Esophagus squamous epithelium (tissue), 5 donors: ENCODE data around the gene SLC38A9. TPM values are rescaled to one million over a fixed set of nuclear protein-coding genes. Genes with fewer than 3 reads are reported as not detected.

Experiments
- DNase-seq: peaks from one replicate; lab custom pipeline; 2025; lab: John Stamatoyannopoulos, UW
- H3K27ac ChIP-seq, 4 donors: fragments of 200-600 bp; sonication (generic); one replicate each; pipeline ENCODE4 v1.5.1; 2016 to 2019; ENCODE audit warnings: mild to moderate bottlenecking in 1 of 4
- H3K27me3 ChIP-seq, 4 donors: fragments of 200-600 bp; sonication (generic); 1 replicate in 3 of 4; 2 replicates in 1 of 4; pipeline versions ENCODE4 v1.5.1 to v1.6.0; 2017 to 2021; ENCODE audit warnings: antibody characterized with exemption in 1 of 4
- H3K36me3 ChIP-seq, 3 donors: fragments of 200-600 bp; sonication (generic); one replicate each; pipeline ENCODE4 v1.5.1; 2016 to 2019
- H3K4me1 ChIP-seq, 3 donors: fragments of 200-600 bp; sonication (generic); one replicate each; pipeline ENCODE4 v1.5.1; 2017 to 2019
- H3K4me3 ChIP-seq, 4 donors: fragments of 200-600 bp; sonication (generic); 1 replicate in 3 of 4; 2 replicates in 1 of 4; pipeline ENCODE4 v1.5.1; 2016 to 2019; ENCODE audit warnings: mild to moderate bottlenecking in 2 of 4, moderate library complexity in 1 of 4
- H3K9me3 ChIP-seq, 3 donors: fragments of 200-600 bp; sonication (generic); one replicate each; pipeline ENCODE4 v1.5.1; 2016 to 2019
- POLR2A ChIP-seq, 4 donors: fragments of 450-650 bp; IDR thresholded peaks; one replicate each; pipeline ENCODE4 v1.6.1; 2017; ENCODE audit warnings: antibody characterized with exemption in 4 of 4, mild to moderate bottlenecking in 4 of 4, moderate library complexity in 3 of 4
- WGBS, 2 donors: methylation state at CpG; one replicate each; pipeline ENCODE4 v1.1.5; 2018; 5-methylcytosine and 5-hydroxymethylcytosine counted together
- intact Hi-C: fragments of 100-400 bp; cut with DNase I; formaldehyde crosslinking; loops from one replicate; pipeline ENCODE4 v1.15.0; 2022
- total RNA-seq, 4 donors: library from RNA; depleted of rRNA; stranded (reverse); fragments of >200 nt; gene quantifications; one replicate each; pipeline ENCODE4 v1.1.0, GENCODE V29; 2016
- TF ChIP-seq, protein P1 (sequence below), 6 experiments: fragments of 450-650 bp in 4 of 6; fragments of 200-600 bp in 2 of 6; sonication (generic) in 2 of 6; IDR thresholded peaks; one replicate each; pipeline ENCODE4 v1.5.1; 2016 to 2019; ENCODE audit warnings: antibody characterized with exemption in 6 of 6, mild to moderate bottlenecking in 4 of 6, moderate library complexity in 4 of 6
- donor health status: DM: yes; HTN: yes; CAD: no.

The SLC38A9 gene
- total RNA-seq, 4 donors from 2014 or later = 16.0 to 29.8 (median 23.3) TPM

- WGBS, 2 donors = 65 to 75% methylated on average over 5 of the region's 5 CpGs
- intact Hi-C loops = no loop called here
- H3K27ac ChIP-seq = no peak overlapping the region
- peaks cover 9 to 21% (median 12%) of the 10 kb centered on the region in 3 donors for H3K4me1 ChIP-seq
- no peak overlapping the region for H3K4me3 ChIP-seq
- H3K9me3 ChIP-seq = no peaks in the 10 kb centered on the region
- no peaks in the 10 kb centered on the region for H3K36me3 ChIP-seq
- DNase-seq = no peak
- H3K27me3 ChIP-seq = no peaks in the 10 kb centered on the region
- TF ChIP-seq, protein P1, sequence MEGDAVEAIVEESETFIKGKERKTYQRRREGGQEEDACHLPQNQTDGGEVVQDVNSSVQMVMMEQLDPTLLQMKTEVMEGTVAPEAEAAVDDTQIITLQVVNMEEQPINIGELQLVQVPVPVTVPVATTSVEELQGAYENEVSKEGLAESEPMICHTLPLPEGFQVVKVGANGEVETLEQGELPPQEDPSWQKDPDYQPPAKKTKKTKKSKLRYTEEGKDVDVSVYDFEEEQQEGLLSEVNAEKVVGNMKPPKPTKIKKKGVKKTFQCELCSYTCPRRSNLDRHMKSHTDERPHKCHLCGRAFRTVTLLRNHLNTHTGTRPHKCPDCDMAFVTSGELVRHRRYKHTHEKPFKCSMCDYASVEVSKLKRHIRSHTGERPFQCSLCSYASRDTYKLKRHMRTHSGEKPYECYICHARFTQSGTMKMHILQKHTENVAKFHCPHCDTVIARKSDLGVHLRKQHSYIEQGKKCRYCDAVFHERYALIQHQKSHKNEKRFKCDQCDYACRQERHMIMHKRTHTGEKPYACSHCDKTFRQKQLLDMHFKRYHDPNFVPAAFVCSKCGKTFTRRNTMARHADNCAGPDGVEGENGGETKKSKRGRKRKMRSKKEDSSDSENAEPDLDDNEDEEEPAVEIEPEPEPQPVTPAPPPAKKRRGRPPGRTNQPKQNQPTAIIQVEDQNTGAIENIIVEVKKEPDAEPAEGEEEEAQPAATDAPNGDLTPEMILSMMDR (IDR thresholded peaks at IDR 0.05) = no peak
- no peak for TF ChIP-seq POLR2A (IDR thresholded peaks at IDR 0.05)
Measured at GRCh38 chr5:55592388-55593114, 119.6 kb downstream of the SLC38A9 start.

DNA sequence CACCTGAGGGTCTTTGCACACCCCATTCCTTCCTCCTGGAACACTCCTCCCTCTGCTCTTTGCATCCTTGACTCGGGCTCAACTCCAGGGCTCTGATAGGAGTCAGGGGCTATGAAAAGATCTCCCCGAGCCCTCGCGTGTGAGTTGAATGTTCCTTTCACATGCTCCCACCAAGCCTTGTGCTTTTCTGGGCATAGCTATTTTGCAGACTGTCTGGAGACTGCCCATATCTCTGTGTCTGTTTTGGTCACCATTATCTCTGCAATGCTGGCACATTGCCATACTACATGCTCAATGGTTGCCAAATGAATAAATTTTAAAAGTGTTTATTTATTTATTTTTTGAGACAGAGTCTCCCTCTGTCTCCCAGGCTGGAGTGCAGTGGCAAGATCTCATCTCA is 120.4 kb downstream of the SLC38A9 start:
- Histone ChIP-seq H3K4me3 (no peak overlapping the region), H3K27ac (no peak overlapping the region), H3K9me3 (no peaks in the 10 kb centered on the region), H3K4me1 (peaks cover under 1 to 12% (median 5%) of the 10 kb centered on the region in 3 donors), H3K36me3 (no peaks in the 10 kb centered on the region), H3K27me3 (no peaks in the 10 kb centered on the region)
- whole genome bisulfite sequencing, 2 donors = 77 to 82% methylated on average over 4 of the region's 4 CpGs
- TF ChIP-seq, protein P1 (IDR thresholded peaks at IDR 0.05) = no peak
- TF ChIP-seq POLR2A (IDR thresholded peaks at IDR 0.05) = no peak
- intact Hi-C loops = no loop called here
- no peak for DNase-seq

- Histone ChIP-seq H3K4me3 (no peak overlapping the region), H3K36me3 (no peaks in the 10 kb centered on the region), H3K27ac (no peak overlapping the region), H3K4me1 (no peaks in the 10 kb centered on the region), H3K9me3 (no peaks in the 10 kb centered on the region), H3K27me3 (no peaks in the 10 kb centered on the region)
- TF ChIP-seq, protein P1 (IDR thresholded peaks at IDR 0.05) = no peak
- no peak for TF ChIP-seq POLR2A (IDR thresholded peaks at IDR 0.05)
- 55 to 56% methylated on average over 1 of the region's 1 CpG for WGBS, 2 donors
- no peak for DNase-seq
- intact Hi-C loops = no loop called here
Measured at GRCh38 chr5:55585206-55585610, 126.9 kb downstream of the SLC38A9 start.

- Histone ChIP-seq H3K4me3 (no peak overlapping the region), H3K27me3 (no peaks in the 10 kb centered on the region), H3K4me1 (no peaks in the 10 kb centered on the region), H3K9me3 (no peaks in the 10 kb centered on the region), H3K27ac (no peak overlapping the region), H3K36me3 (no peaks in the 10 kb centered on the region)
- 39 to 78% methylated on average over 3 of the region's 3 CpGs for WGBS, 2 donors
- intact Hi-C loops = no loop called here
- TF ChIP-seq, protein P1 (IDR thresholded peaks at IDR 0.05) = no peak
- TF ChIP-seq POLR2A (IDR thresholded peaks at IDR 0.05) = no peak
- DNase-seq = no peak
Measured at GRCh38 chr5:55584398-55585205, 127.5 kb downstream of the SLC38A9 start.

GRCh38 chr5:55583578-55583977 is 128.5 kb downstream of the SLC38A9 start:
- Histone ChIP-seq H3K27me3 (no peaks in the 10 kb centered on the region), H3K9me3 (no peaks in the 10 kb centered on the region), H3K36me3 (no peaks in the 10 kb centered on the region), H3K4me1 (peaks cover 0 to 3% (median 0%) of the 10 kb centered on the region in 3 donors), H3K27ac (no peak overlapping the region), H3K4me3 (no peak overlapping the region)
- WGBS, 2 donors = 84 to 93% methylated on average over 8 to 9 of the region's 9 CpGs
- no peak for TF ChIP-seq POLR2A (IDR thresholded peaks at IDR 0.05)
- TF ChIP-seq, protein P1 (IDR thresholded peaks at IDR 0.05) = no peak
- no peak for DNase-seq
- intact Hi-C loops = no loop called here
